ENCODE measurements around the gene NCOA6.

NCOA6 gene

DNA sequence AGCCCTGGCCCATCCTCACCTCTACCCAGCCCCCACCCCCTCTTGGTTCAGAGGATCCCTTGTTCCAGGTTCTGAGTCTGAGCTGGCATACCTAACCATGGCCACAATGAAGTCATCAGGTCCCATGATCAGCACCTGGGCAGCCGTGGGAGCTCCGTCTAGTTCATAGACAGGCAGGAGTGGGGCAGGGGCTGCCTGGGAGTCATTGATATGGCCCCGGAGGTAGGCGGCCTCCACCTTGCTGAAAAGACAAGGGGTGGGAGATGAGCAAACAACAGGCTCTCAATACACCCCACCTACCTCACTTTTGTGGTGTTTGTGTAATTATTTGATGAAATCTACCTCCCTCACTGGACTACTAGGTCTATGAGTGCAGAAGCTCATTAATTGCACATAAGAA lies 26.8 kb upstream of the NCOA6 start:
- no peaks in the 10 kb centered on the region; the same call in 1 of the 2 replicates for H3K36me3 ChIP-seq (ENCODE audit: insufficient read depth, low read length)
- H3K79me2 ChIP-seq (ENCODE audit: insufficient read depth, low read length): no peaks in the 10 kb centered on the region
- H3F3A ChIP-seq (ENCODE audit: insufficient read depth, low read length): no peaks in the 10 kb centered on the region
- no peaks in the 10 kb centered on the region for H3K4me1 ChIP-seq (ENCODE audit: insufficient read depth, low read length, severe bottlenecking)
- no peaks in the 10 kb centered on the region for H3K9me2 ChIP-seq (ENCODE audit: low read depth, low read length)
- H3K4me3 ChIP-seq (ENCODE audit: low read depth, low read length, poor library complexity, severe bottlenecking): no peak overlapping the region
- no peak overlapping the region for H3K4me2 ChIP-seq (ENCODE audit: low read length)
- H3K9ac ChIP-seq (ENCODE audit: low read length): no peak overlapping the region
- H3K9me3 ChIP-seq (ENCODE audit: low read length): no peaks in the 10 kb centered on the region
- H4K20me1 ChIP-seq (ENCODE audit: insufficient read depth, low read length): no peaks in the 10 kb centered on the region
- H2AFZ ChIP-seq (ENCODE audit: low read length): no peak overlapping the region
- no peak overlapping the region for H3K27ac ChIP-seq (ENCODE audit: low read depth, low read length, poor library complexity, severe bottlenecking)
- TF ChIP-seq EZH2 (IDR thresholded peaks at IDR 0.05; ENCODE audit: borderline replicate concordance, low read length): no peak
- TF ChIP-seq, protein P1, sequence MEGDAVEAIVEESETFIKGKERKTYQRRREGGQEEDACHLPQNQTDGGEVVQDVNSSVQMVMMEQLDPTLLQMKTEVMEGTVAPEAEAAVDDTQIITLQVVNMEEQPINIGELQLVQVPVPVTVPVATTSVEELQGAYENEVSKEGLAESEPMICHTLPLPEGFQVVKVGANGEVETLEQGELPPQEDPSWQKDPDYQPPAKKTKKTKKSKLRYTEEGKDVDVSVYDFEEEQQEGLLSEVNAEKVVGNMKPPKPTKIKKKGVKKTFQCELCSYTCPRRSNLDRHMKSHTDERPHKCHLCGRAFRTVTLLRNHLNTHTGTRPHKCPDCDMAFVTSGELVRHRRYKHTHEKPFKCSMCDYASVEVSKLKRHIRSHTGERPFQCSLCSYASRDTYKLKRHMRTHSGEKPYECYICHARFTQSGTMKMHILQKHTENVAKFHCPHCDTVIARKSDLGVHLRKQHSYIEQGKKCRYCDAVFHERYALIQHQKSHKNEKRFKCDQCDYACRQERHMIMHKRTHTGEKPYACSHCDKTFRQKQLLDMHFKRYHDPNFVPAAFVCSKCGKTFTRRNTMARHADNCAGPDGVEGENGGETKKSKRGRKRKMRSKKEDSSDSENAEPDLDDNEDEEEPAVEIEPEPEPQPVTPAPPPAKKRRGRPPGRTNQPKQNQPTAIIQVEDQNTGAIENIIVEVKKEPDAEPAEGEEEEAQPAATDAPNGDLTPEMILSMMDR (IDR thresholded peaks at IDR 0.05; ENCODE audit: low read length): no peak
- no peaks in the 10 kb centered on the region for H3K27me3 ChIP-seq (ENCODE audit: insufficient read depth, low read length)

DNA sequence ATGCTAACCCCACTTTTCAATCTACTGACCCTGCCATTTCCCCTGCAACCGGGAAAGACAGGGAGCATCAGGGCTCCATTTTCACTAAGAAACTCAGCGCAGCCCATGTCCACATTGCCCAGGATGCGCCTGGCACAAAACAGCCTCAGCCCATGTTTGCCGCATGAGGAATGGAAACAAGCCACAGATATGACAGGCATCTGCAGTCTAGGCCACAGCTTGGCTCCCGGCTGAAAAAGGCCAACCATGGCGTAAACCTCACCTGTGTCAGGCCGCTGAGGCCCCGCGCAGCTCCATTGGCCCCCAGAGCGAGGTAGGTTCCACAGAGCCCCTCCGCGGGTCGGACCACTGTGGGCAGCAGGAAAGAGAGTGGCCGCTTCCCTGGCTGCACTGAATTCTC lies 25.5 kb upstream of the NCOA6 start:
- H2AFZ ChIP-seq (ENCODE audit: low read length): no peak overlapping the region
- H3K4me1 ChIP-seq (ENCODE audit: insufficient read depth, low read length, severe bottlenecking): no peaks in the 10 kb centered on the region
- no peaks in the 10 kb centered on the region for H3K9me3 ChIP-seq (ENCODE audit: low read length)
- no peak overlapping the region for H3K4me3 ChIP-seq (ENCODE audit: low read depth, low read length, poor library complexity, severe bottlenecking)
- no peaks in the 10 kb centered on the region; the same call in 1 of the 2 replicates for H3K36me3 ChIP-seq (ENCODE audit: insufficient read depth, low read length)
- no peaks in the 10 kb centered on the region for H3F3A ChIP-seq (ENCODE audit: insufficient read depth, low read length)
- no peak overlapping the region for H3K9ac ChIP-seq (ENCODE audit: low read length)
- H3K79me2 ChIP-seq (ENCODE audit: insufficient read depth, low read length): no peaks in the 10 kb centered on the region
- H3K9me2 ChIP-seq (ENCODE audit: low read depth, low read length): no peaks in the 10 kb centered on the region
- H3K27ac ChIP-seq (ENCODE audit: low read depth, low read length, poor library complexity, severe bottlenecking): no peak overlapping the region
- H4K20me1 ChIP-seq (ENCODE audit: insufficient read depth, low read length): no peaks in the 10 kb centered on the region
- no peaks in the 10 kb centered on the region for H3K27me3 ChIP-seq (ENCODE audit: insufficient read depth, low read length)
- H3K4me2 ChIP-seq (ENCODE audit: low read length): no peak overlapping the region
- TF ChIP-seq, protein P1 (IDR thresholded peaks at IDR 0.05; ENCODE audit: low read length): no peak
- no peak for TF ChIP-seq EZH2 (IDR thresholded peaks at IDR 0.05; ENCODE audit: borderline replicate concordance, low read length)

DNA sequence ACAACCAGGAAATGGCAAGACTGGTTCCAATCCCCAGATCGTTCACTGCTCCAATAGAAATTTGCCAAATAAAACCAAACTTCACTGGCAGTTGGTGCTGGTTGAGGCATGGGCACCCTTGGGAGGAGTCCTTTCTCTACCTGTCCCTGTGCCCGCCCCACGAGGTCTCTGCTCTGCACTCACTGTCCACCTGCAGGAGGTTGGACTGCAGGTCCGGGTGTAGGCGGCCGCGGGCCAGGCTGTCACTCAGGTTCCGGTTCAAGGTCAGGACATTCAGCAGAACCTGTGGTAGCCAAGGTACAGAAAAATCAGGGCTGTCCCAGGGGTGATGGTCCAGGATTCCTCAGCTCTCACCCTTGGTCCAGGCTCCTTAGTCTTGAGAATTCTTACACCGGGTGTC lies 24.3 kb upstream of the NCOA6 start:
- H3K27me3 ChIP-seq (ENCODE audit: insufficient read depth, low read length): no peaks in the 10 kb centered on the region

More for the DNA sequence above, 24.3 kb upstream of the NCOA6 start:
- H3K9me3 ChIP-seq (ENCODE audit: low read length): no peaks in the 10 kb centered on the region
- H3K4me3 ChIP-seq (ENCODE audit: low read depth, low read length, poor library complexity, severe bottlenecking): no peak overlapping the region
- no peak overlapping the region for H3K9ac ChIP-seq (ENCODE audit: low read length)
- H2AFZ ChIP-seq (ENCODE audit: low read length): no peak overlapping the region
- H3K4me2 ChIP-seq (ENCODE audit: low read length): no peak overlapping the region
- no peaks in the 10 kb centered on the region for H4K20me1 ChIP-seq (ENCODE audit: insufficient read depth, low read length)
- no peaks in the 10 kb centered on the region for H3K9me2 ChIP-seq (ENCODE audit: low read depth, low read length)
- no peaks in the 10 kb centered on the region; the same call in 1 of the 2 replicates for H3K36me3 ChIP-seq (ENCODE audit: insufficient read depth, low read length)
- H3K4me1 ChIP-seq (ENCODE audit: insufficient read depth, low read length, severe bottlenecking): no peaks in the 10 kb centered on the region
- no peak for TF ChIP-seq EZH2 (IDR thresholded peaks at IDR 0.05; ENCODE audit: borderline replicate concordance, low read length)
- TF ChIP-seq, protein P1 (IDR thresholded peaks at IDR 0.05; ENCODE audit: low read length): no peak
- H3K79me2 ChIP-seq (ENCODE audit: insufficient read depth, low read length): no peaks in the 10 kb centered on the region
- no peak overlapping the region for H3K27ac ChIP-seq (ENCODE audit: low read depth, low read length, poor library complexity, severe bottlenecking)
- no peaks in the 10 kb centered on the region for H3F3A ChIP-seq (ENCODE audit: insufficient read depth, low read length)
